Nucleus accumbens (tissue), 56 donors: ENCODE measurements around the gene KLF15.

Source experiments
- DNase-seq, 56 donors: peaks; one replicate each; lab custom pipeline; 2025; lab: John Stamatoyannopoulos, UW

Gene KLF15

DNA sequence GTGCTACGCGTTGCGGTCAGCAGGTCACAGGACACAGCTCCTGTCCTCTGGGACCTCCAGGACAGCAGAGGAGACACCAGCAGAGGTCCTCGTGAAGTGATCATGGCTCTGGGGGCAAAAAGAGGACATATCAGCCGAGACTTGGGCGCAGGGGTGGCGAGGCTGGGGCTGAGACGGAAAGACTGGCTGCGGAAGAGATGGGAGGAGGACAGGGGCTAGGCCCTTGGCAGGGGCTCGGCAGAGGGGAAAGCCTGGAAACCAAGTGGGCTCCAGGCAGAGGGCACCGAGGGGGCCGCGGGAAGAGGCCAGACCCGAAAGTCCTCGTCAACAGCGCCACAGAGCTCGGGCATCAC lies 32.6 kb upstream of the KLF15 start:
- DNase-seq = peak in 2 of 56 donors; percentile 43 to 47

- DNase-seq = peak; percentile 24 to 93 (median 81)
Measured at GRCh38 chr3:126389112-126389793, 32.0 kb upstream of the KLF15 start.

- no peak for DNase-seq
Measured at GRCh38 chr3:126381966-126382365, 24.8 kb upstream of the KLF15 start.

GRCh38 chr3:126380011-126380768 lies 23.0 kb upstream of the KLF15 start:
- no peak for DNase-seq

GRCh38 chr3:126378341-126378751 lies 21.1 kb upstream of the KLF15 start:
- DNase-seq = no peak

GRCh38 chr3:126377211-126377610 lies 20.0 kb upstream of the KLF15 start:
- no peak for DNase-seq

DNA sequence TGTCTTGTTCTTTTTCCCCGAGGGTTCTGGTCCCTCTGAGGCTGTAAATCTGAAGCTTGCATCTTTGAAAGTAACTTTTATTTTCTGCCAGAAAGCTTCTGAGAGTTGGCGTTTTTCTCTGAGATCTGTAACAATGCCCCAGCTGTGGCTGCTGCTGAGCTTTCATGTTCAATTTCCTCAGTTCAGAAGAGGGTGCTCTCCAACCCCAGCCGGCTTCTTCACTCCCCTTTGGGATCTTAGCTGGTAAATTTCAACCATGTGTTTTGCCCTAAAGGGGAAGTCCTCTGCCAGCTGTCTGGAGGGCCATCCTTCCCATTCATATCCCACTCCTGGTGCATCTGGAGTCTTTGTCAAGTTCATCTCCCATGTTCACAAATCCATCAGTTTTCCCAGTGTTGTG lies 19.2 kb upstream of the KLF15 start:
- no peak for DNase-seq

DNA sequence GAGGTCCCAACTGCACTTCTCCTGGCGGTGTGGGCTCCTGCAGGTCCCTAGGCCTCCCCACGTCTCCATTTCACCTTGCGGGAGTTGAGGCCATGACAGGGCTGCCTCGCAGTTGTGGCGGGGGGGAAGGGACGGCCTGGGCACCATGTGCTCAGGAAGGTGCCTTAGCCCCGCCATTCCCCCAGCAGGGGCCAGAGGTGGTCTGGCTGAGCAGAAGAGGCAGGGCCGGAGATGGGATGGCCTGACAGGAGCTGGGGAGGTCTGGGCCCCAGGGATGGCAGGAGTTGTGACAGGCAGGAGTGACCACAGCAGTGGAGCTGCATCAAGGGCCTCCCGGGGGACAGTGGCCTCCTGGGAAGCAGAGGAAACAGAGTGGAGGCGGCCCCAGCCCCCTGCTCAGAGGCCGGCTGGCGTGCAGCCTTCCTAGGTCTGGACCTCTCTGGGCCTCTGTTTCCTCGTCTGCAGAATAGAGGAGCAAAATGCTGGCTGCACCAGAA lies 18.7 kb upstream of the KLF15 start:
- no peak for DNase-seq

GRCh38 chr3:126373682-126374601 lies 16.7 kb upstream of the KLF15 start:
- DNase-seq = peak in 4 of 56 donors; percentile 8 to 61 (median 22)

GRCh38 chr3:126373146-126373613 lies 16.0 kb upstream of the KLF15 start:
- no peak for DNase-seq

- no peak for DNase-seq
Measured at GRCh38 chr3:126372413-126373145, 15.4 kb upstream of the KLF15 start.

- DNase-seq = no peak
Measured at GRCh38 chr3:126371096-126371705, 14.0 kb upstream of the KLF15 start.

DNA sequence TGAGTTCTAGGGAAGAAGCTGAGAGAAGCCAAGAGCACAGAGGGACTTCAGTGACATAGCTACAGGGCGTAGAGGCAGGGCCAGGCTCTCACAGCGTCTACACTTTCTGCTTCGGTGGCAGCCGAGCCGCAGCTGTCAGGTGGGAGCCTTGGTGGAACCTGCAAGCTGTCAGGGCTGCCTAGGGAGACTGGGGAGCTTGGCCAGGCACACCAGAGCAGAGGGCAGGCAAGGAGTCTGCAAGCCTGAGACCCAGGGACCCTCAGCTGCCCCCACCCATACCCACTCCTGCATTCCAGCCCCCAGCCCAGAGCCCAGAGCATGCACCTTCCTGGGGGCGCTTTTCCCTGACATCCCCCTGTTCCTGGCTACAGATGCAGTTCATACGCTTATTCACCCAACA lies 13.4 kb upstream of the KLF15 start:
- DNase-seq = no peak

DNA sequence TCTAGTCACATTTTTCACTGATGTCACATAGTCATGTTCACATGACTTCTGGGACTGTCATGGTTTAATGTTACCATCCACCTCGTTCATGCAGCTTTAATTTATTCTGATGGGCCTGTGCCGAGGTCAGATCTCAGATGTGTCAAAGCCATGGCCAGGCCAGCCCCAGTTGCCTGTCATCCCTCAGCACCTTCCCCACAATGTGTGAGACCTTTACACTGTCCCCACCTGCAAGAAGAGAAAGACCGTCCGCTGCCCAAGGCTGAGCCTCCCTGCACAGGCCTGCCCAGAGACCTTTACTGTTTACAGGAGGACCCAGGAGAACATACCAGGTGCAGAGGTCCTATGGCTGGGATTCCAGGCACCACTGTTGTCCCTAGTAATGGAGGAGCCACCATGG lies 12.8 kb upstream of the KLF15 start:
- DNase-seq = no peak

DNA sequence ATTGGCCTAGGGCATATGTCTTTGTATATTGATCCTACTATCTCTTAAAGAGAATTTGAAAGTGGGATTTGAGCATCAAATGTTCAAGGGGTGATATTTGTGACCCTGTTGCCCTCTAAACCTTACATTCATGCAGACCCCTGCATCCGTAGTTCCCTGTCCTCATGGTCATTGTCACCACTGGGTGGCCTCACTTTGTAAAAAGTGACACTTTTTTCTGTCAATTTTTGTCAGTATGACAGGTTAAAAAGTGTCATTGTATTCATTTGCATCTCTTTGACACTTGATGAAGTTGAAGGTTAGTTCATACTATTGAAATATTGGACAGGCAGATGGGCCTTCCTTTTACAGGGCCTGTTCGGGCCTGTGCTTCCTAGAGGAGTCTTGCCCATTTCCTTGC lies 12.3 kb upstream of the KLF15 start:
- DNase-seq = no peak

GRCh38 chr3:126367316-126367805 lies 10.2 kb upstream of the KLF15 start:
- DNase-seq = no peak

DNA sequence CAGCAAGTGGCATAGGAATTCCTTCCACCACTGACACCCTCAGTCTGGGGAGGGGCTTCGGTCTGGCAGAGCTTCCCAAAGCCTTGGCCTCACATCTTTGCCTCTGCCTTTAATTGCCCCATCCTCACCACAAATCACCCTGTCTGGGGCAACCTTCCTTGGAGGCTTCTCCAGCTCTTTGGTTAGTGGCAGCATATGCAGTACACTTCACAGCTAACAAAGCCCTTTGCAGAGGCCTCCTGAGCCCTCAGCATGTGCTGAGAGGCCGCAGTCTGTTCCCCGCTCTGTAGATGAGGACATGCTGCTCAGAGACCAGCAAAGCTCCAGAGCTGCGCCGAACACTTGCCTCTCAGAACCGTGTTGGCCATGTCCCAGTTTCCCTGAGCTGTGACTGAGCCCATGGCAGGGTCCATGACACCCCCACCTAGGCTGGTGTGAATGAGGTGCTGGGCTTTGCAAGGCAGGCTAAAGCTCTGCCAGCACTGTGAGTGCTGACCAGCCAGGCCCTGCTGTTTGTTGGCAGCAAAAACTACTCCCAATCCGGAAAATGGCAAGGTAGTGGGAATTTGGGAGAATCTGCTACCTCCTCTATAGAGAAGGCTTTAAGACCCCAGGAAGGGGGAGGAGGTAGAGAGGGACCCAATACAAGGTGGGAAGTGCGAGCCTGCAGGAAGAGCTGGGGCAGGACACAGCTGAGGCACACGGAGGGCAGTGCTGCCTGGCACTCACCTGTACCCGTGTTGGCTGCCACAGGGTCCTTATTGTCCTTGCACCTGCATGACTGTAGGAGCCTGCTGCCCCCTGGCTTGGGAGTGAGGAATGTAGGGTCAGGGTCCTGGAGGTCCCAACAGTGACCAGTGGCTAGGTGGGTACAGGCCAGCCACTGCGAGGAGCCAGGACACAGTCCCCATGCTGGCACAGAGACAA lies 8.4 kb upstream of the KLF15 start:
- no peak for DNase-seq

- no peak for DNase-seq
Measured at GRCh38 chr3:126364731-126365301, 7.6 kb upstream of the KLF15 start.
